IPS-NIHi7 (cell line): ENCODE results near the gene CYP24A1.

Experiments used
- DNase-seq: peaks from one replicate; pipeline ENCODE4 v3.0.0; 2012; ENCODE audit warnings: mixed read lengths; ENCODE audit errors: extremely low spot score

The CYP24A1 gene

GRCh38 chr20:54156981-54157835 is 16.6 kb downstream of the CYP24A1 start:
- no peak for DNase-seq

- DNase-seq, result no peak
These were observed 17.3 kb downstream of the CYP24A1 start for GRCh38 chr20:54156522-54156921.

GRCh38 chr20:54155736-54156317 is 18.0 kb downstream of the CYP24A1 start:
- DNase-seq, result no peak

- no peak for DNase-seq
These were observed 19.3 kb downstream of the CYP24A1 start for GRCh38 chr20:54154439-54154838.

GRCh38 chr20:54153847-54154246 is 19.9 kb downstream of the CYP24A1 start:
- DNase-seq, result no peak

- DNase-seq, result no peak
These were observed 20.8 kb downstream of the CYP24A1 start for GRCh38 chr20:54153041-54153327.

- no peak for DNase-seq
These were observed 21.4 kb downstream of the CYP24A1 start for GRCh38 chr20:54152227-54153040.

- no peak for DNase-seq
These were observed 22.1 kb downstream of the CYP24A1 start for GRCh38 chr20:54151511-54152226.

GRCh38 chr20:54151075-54151439 is 22.7 kb downstream of the CYP24A1 start:
- DNase-seq, result no peak

- DNase-seq, result no peak
These were observed 24.0 kb downstream of the CYP24A1 start for GRCh38 chr20:54149765-54150264.

- no peak for DNase-seq
These were observed 24.6 kb downstream of the CYP24A1 start for GRCh38 chr20:54148947-54149764.

GRCh38 chr20:54146672-54147071 is 27.1 kb downstream of the CYP24A1 start:
- DNase-seq, result no peak

- no peak for DNase-seq
These were observed 28.9 kb downstream of the CYP24A1 start for GRCh38 chr20:54144847-54145414.

- no peak for DNase-seq
These were observed 32.7 kb downstream of the CYP24A1 start for GRCh38 chr20:54140927-54141566.

- no peak for DNase-seq
These were observed 33.3 kb downstream of the CYP24A1 start for GRCh38 chr20:54140486-54140885.

- no peak for DNase-seq
These were observed 33.7 kb downstream of the CYP24A1 start for GRCh38 chr20:54140067-54140466.

- DNase-seq, result no peak
These were observed 34.6 kb downstream of the CYP24A1 start for GRCh38 chr20:54139188-54139587.

GRCh38 chr20:54138427-54138826 is 35.4 kb downstream of the CYP24A1 start:
- DNase-seq, result no peak

- no peak for DNase-seq
These were observed 36.7 kb downstream of the CYP24A1 start for GRCh38 chr20:54137115-54137514.
